HepG2 (cell line): ENCODE results near the gene SLC6A12. TPM values are rescaled to one million over a fixed set of nuclear protein-coding genes. Genes with fewer than 3 reads are reported as not detected.

Experiments
- ATAC-seq: fragments of 200-7000 bp; cut with Tn5 transposase; 3 replicates; pipeline ENCODE4 v1.9.1; 2020; ENCODE audit warnings: mild to moderate bottlenecking, moderate library complexity
- BruUV-seq: library from RNA; stranded (reverse); fragments of 400-500 nt; replicated peaks from 2 replicates; lab custom pipeline; 2021; lab: Mats Ljungman, UMichigan
- CTCF ChIA-PET: fragments of 300-600 bp; formaldehyde crosslinking; extraction: SDS; loops from one replicate; lab custom pipeline; 2021; ENCODE audit warnings: low total read pairs, inconsistent platforms, low intra/inter-chr PET ratio; lab: Yijun Ruan, JAX
- POLR2A ChIA-PET: fragments of 350-600 bp; sonication (Branson Sonifier 250); formaldehyde crosslinking; loops from one replicate; lab custom pipeline; 2020; ENCODE audit warnings: antibody characterized with exemption, inconsistent platforms; lab: Yijun Ruan, JAX
- DNase-seq: peaks from one replicate; pipeline ENCODE4 v3.0.0-alpha.2; 2015; ENCODE audit warnings: low spot score
- FAIRE-seq: peaks from 3 replicates; lab custom pipeline; 2011; peaks lifted over from hg19 to GRCh38; lab: Jason Lieb, UNC
- H2AFZ ChIP-seq: one replicate; pipeline ENCODE4 v1.6.1; 2011; ENCODE audit warnings: low read length, inconsistent platforms
- H3K27ac ChIP-seq: fragments of 300-600 bp; 3 replicates; pipeline ENCODE4 v1.8.0; 2011; ENCODE audit warnings: mixed run types, mild to moderate bottlenecking, mixed read lengths, low read length, inconsistent platforms; ENCODE audit not compliant: insufficient read depth; ENCODE audit errors: extremely low read length
- H3K27me3 ChIP-seq, 2 experiments: fragments of 200-600 bp in 1 of 2; 2 replicates in 1 of 2; 3 replicates in 1 of 2; pipeline versions ENCODE4 v1.6.0 to v1.8.0; 2011; ENCODE audit warnings: low read length in 2 of 2, mild to moderate bottlenecking in 2 of 2, moderate library complexity in 2 of 2, inconsistent platforms in 1 of 2; ENCODE audit not compliant: insufficient read depth in 2 of 2, control insufficient read depth in 1 of 2
- H3K36me3 ChIP-seq, 2 experiments: fragments of 200-600 bp in 1 of 2; replicated peaks in 1 of 2; 2 replicates in 1 of 2; 3 replicates in 1 of 2; pipeline versions ENCODE4 v1.5.1 to v1.8.0; 2011; ENCODE audit warnings: low read length in 2 of 2, inconsistent platforms in 1 of 2; ENCODE audit not compliant: insufficient read depth in 2 of 2, control insufficient read depth in 1 of 2
- H3K4me1 ChIP-seq: 2 replicates; pipeline ENCODE4 v1.5.1; 2012; ENCODE audit warnings: low read length, inconsistent platforms; ENCODE audit not compliant: insufficient read depth
- H3K4me2 ChIP-seq: 2 replicates; pipeline ENCODE4 v1.6.0; 2011; ENCODE audit warnings: low read depth, low read length, inconsistent platforms
- H3K4me3 ChIP-seq, 3 experiments: fragments of 200-600 bp in 1 of 3; sonication (generic), shearing (Covaris generic) in 1 of 3; replicated peaks in 1 of 3; 2 replicates each; pipeline ENCODE4 v1.5.1; 2011 to 2016; ENCODE audit warnings: low read length in 3 of 3, inconsistent platforms in 2 of 3, low read depth in 2 of 3, mild to moderate bottlenecking in 2 of 3, control low read depth in 1 of 3, mixed read lengths in 1 of 3; ENCODE audit not compliant: insufficient read depth in 1 of 3
- H3K79me2 ChIP-seq: one replicate; pipeline ENCODE4 v1.6.1; 2011; ENCODE audit warnings: low read length, inconsistent platforms; ENCODE audit not compliant: insufficient read depth
- H3K9ac ChIP-seq: 2 replicates; pipeline ENCODE4 v1.6.0; 2011; ENCODE audit warnings: mild to moderate bottlenecking, low read depth, low read length, inconsistent platforms; ENCODE audit not compliant: insufficient read depth
- H3K9me3 ChIP-seq: 2 replicates; pipeline ENCODE4 v1.5.1; 2012; ENCODE audit warnings: mild to moderate bottlenecking, low read length
- H4K20me1 ChIP-seq: 2 replicates; pipeline ENCODE4 v1.6.0; 2011; ENCODE audit warnings: inconsistent platforms, mild to moderate bottlenecking, low read length, moderate library complexity; ENCODE audit not compliant: insufficient read depth
- HMGXB4 ChIP-seq, 2 experiments: sonication (generic) in 1 of 2; formaldehyde crosslinking in 1 of 2; IDR thresholded peaks; 2 replicates each; pipeline versions ENCODE4 v1.4.0 to v1.6.1; 2018 to 2020; ENCODE audit warnings: missing genetic modification reagents in 2 of 2, borderline replicate concordance in 1 of 2, low read depth in 1 of 2, mild to moderate bottlenecking in 1 of 2, missing biosample characterization in 1 of 2
- HOXA5 ChIP-seq: sonication (generic); formaldehyde crosslinking; IDR thresholded peaks from 2 replicates; pipeline ENCODE4 v1.4.0; 2020; ENCODE audit warnings: missing genetic modification reagents
- HOXA7 ChIP-seq: sonication (generic); formaldehyde crosslinking; IDR thresholded peaks from 2 replicates; pipeline ENCODE4 v1.8.1; 2022; ENCODE audit warnings: mild to moderate bottlenecking, missing genetic modification reagents, moderate library complexity
- MAF1 ChIP-seq: sonication (generic); formaldehyde crosslinking; IDR thresholded peaks from 2 replicates; pipeline ENCODE4 v1.5.0; 2020; ENCODE audit warnings: missing genetic modification reagents, borderline replicate concordance
- NONO ChIP-seq, 2 experiments: fragments of 450-650 bp in 1 of 2; sonication (generic) in 1 of 2; formaldehyde crosslinking in 1 of 2; IDR thresholded peaks in 1 of 2; conservative IDR thresholded peaks in 1 of 2; 2 replicates each; pipeline versions ENCODE4 v1.6.1 to v1.8.0; 2017 to 2022; ENCODE audit warnings: mild to moderate bottlenecking in 1 of 2, missing genetic modification reagents in 1 of 2, moderate library complexity in 1 of 2
- TBX3 ChIP-seq: fragments of 450-650 bp; IDR thresholded peaks from 2 replicates; pipeline ENCODE4 v1.6.1; 2017; ENCODE audit warnings: antibody characterized with exemption, mild to moderate bottlenecking, inconsistent platforms, borderline replicate concordance
- ZNF263 ChIP-seq: sonication (generic); formaldehyde crosslinking; IDR thresholded peaks from 2 replicates; pipeline ENCODE4 v1.4.0; 2020; ENCODE audit warnings: missing genetic modification reagents
- ZNF264 ChIP-seq: sonication (generic); formaldehyde crosslinking; IDR thresholded peaks from 2 replicates; pipeline ENCODE4 v1.4.0; 2020; ENCODE audit warnings: missing genetic modification reagents
- ZNF331 ChIP-seq: sonication (generic); formaldehyde crosslinking; IDR thresholded peaks from 2 replicates; pipeline ENCODE4 v1.4.0; 2020; ENCODE audit warnings: missing genetic modification reagents
- ZNF362 ChIP-seq: sonication (generic); formaldehyde crosslinking; IDR thresholded peaks from 2 replicates; pipeline ENCODE4 v1.4.0; 2020; ENCODE audit warnings: missing genetic modification reagents, mild to moderate bottlenecking, borderline replicate concordance
- ZNF615 ChIP-seq: sonication (generic); formaldehyde crosslinking; IDR thresholded peaks from 2 replicates; pipeline ENCODE4 v1.5.0; 2020; ENCODE audit warnings: mild to moderate bottlenecking, missing genetic modification reagents, borderline replicate concordance
- WGBS: methylation state at CpG from one replicate; pipeline ENCODE4 v1.1.6; 2017; ENCODE audit warnings: low lambda C conversion rate; 5-methylcytosine and 5-hydroxymethylcytosine counted together
- in situ Hi-C: cut with HindIII; loops from 2 replicates; pipeline ENCODE4 v1.10.0; 2017; ENCODE audit warnings: low pct_unique_long_range_greater_than_20kb; ENCODE audit not compliant: extremely low pct_ligation_motif_present
- intact Hi-C: fragments of 100-400 bp; cut with micrococcal nuclease; formaldehyde crosslinking; loops from one replicate; pipeline ENCODE4 v1.10.0; 2022; ENCODE audit not compliant: unreplicated experiment
- polyA plus RNA-seq, 8 experiments: library from polyadenylated mRNA; depleted of rRNA in 3 of 8; stranded (reverse) in 7 of 8; unstranded in 1 of 8; fragments of >200 nt; fragmentation: Illumina TruSeq in 4 of 8; extraction: Trizol in 4 of 8; gene quantifications; 2 replicates each; pipeline versions ENCODE4 v1.2.1 to v1.2.3, GENCODE V29; 2011 to 2016; ENCODE audit warnings: low read depth in 4 of 8, missing spikeins in 1 of 8, mixed read lengths in 1 of 8; ENCODE audit not compliant: insufficient read depth in 1 of 8
- total RNA-seq, 5 experiments: library from RNA; depleted of rRNA; stranded (reverse); fragments of >200 nt; fragmentation: Illumina TruSeq; extraction: Trizol; gene quantifications; 2 replicates each; pipeline ENCODE4 v1.2.3, GENCODE V29; 2016; ENCODE audit warnings: low read depth in 1 of 5

SLC6A12 gene
- total and polyA plus RNA-seq, 2 of the 13 experiments (the other 11 are each of a cell fraction or from before 2014, with no cell fraction given) = 3.7 to 18.8 TPM

GRCh38 chr12:171743-172676, 41.9 kb downstream of the SLC6A12 start:
- Histone ChIP-seq H3K4me2 (no peak overlapping the region), H3K9me3 (no peaks in the 10 kb centered on the region), H3K79me2 (no peaks in the 10 kb centered on the region), H4K20me1 (0 out of 2 replicates have a peak, but pooled peaks cover 3% of the 10 kb centered on the region), H3K4me3 (no peak overlapping the region), H3K27me3 (peaks cover 5 to 72% of the 10 kb centered on the region in 2 experiments; a peak in 4 of 5 replicates), H2AFZ (no peak overlapping the region), H3K36me3 (no peaks in the 10 kb centered on the region), H3K4me1 (peaks cover 43% of the 10 kb centered on the region), H3K9ac (no peak overlapping the region), H3K27ac (no peak overlapping the region)
- in situ Hi-C loops = no loop called here
- ChIA-PET CTCF (no interaction called here), POLR2A (interaction anchor here (1.4 kb wide), 1 partner anchor 28 kb away, joined by 3 read pairs; no protein-coding TSS in a partner anchor)
- ATAC-seq (no peak), DNase-seq (no peak), FAIRE-seq (no peak)
- 47% methylated on average over 8 of the region's 18 CpGs for WGBS
- no peak for TF ChIP-seq HMGXB4 (CRISPR knock-in tag; IDR thresholded peaks at IDR 0.05; ENCODE audit: borderline replicate concordance in 1 of 2, low read depth in 1 of 2)
- no peak for TF ChIP-seq ZNF362
- TF ChIP-seq HOXA5 = no peak
- no peak for TF ChIP-seq ZNF263 (CRISPR knock-in tag)
- TF ChIP-seq MAF1 = no peak
- TF ChIP-seq ZNF264 (CRISPR knock-in tag) = no peak
- no peak for TF ChIP-seq HOXA7 (CRISPR knock-in tag)
- no peak for TF ChIP-seq ZNF615
- no peak for TF ChIP-seq ZNF331 (CRISPR knock-in tag)
- TF ChIP-seq NONO (IDR thresholded peaks at IDR 0.05) = no peak
- no peak for TF ChIP-seq NONO (CRISPR knock-in tag; conservative IDR thresholded peaks at IDR 0.05)
- no peak for TF ChIP-seq TBX3
- intact Hi-C loops = no loop called here
- BruUV-seq = no TSS peak
